SK-N-SH treated with all-trans-retinoic acid at 6 μM for 48 hours (cell line): ENCODE measurements around the gene STK39.

ENCODE experiments used
- ATAC-seq: fragments of 200-7000 bp; cut with Tn5 transposase; 3 replicates; pipeline ENCODE4 v1.9.1; 2020; ENCODE audit warnings: mild to moderate bottlenecking, moderate library complexity
- ARNTL ChIP-seq: fragments of 450-650 bp; formaldehyde crosslinking; IDR thresholded peaks from 2 replicates; pipeline ENCODE4 v1.5.0; 2020; ENCODE audit warnings: low read depth, mild to moderate bottlenecking, moderate library complexity, borderline replicate concordance
- BACH2 ChIP-seq: fragments of 250-450 bp; sonication (Bioruptor Pico); IDR thresholded peaks from 2 replicates; pipeline ENCODE4 v1.9.0; 2021; ENCODE audit warnings: mild to moderate bottlenecking, borderline replicate concordance
- CSDC2 ChIP-seq: fragments of 250-450 bp; sonication (Bioruptor Pico); IDR thresholded peaks from 2 replicates; pipeline ENCODE4 v1.5.0; 2020; ENCODE audit warnings: mild to moderate bottlenecking, moderate library complexity
- ESRRG ChIP-seq: fragments of 250-450 bp; sonication (Bioruptor Pico); IDR thresholded peaks from 2 replicates; pipeline ENCODE4 v1.6.1; 2021; ENCODE audit warnings: mild to moderate bottlenecking
- GLIS3 ChIP-seq: fragments of 250-450 bp; sonication (Bioruptor Pico); IDR thresholded peaks from 2 replicates; pipeline ENCODE4 v1.5.0; 2020; ENCODE audit warnings: mild to moderate bottlenecking, moderate library complexity
- ISL1 ChIP-seq: fragments of 250-450 bp; sonication (Bioruptor Pico); IDR thresholded peaks from 2 replicates; pipeline ENCODE4 v2.1.2; 2022; ENCODE audit warnings: mild to moderate bottlenecking, moderate library complexity
- OSR1 ChIP-seq: fragments of 250-450 bp; sonication (Bioruptor Pico); IDR thresholded peaks from 2 replicates; pipeline ENCODE4 v1.8.0; 2022; ENCODE audit warnings: moderate library complexity, mild to moderate bottlenecking, inconsistent platforms
- POU6F1 ChIP-seq: fragments of 250-450 bp; sonication (Bioruptor Pico); IDR thresholded peaks from 2 replicates; pipeline ENCODE4 v1.8.0; 2021; ENCODE audit warnings: low read depth, mild to moderate bottlenecking, moderate library complexity, borderline replicate concordance
- PPARA ChIP-seq: fragments of 250-450 bp; sonication (Bioruptor Pico); IDR thresholded peaks from 2 replicates; pipeline ENCODE4 v1.5.0; 2020; ENCODE audit warnings: mild to moderate bottlenecking, borderline replicate concordance
- RARB ChIP-seq: fragments of 250-450 bp; sonication (Bioruptor Pico); IDR thresholded peaks from 2 replicates; pipeline ENCODE4 v1.8.0; 2021; ENCODE audit warnings: mild to moderate bottlenecking, moderate library complexity
- SNAI2 ChIP-seq: fragments of 250-450 bp; sonication (Bioruptor Pico); IDR thresholded peaks from 2 replicates; pipeline ENCODE4 v1.5.0; 2020; ENCODE audit warnings: mild to moderate bottlenecking, moderate library complexity
- TCF4 ChIP-seq: fragments of 250-450 bp; sonication (Bioruptor Pico); IDR thresholded peaks from 2 replicates; pipeline ENCODE4 v1.8.0; 2021; ENCODE audit warnings: mild to moderate bottlenecking, moderate library complexity, borderline replicate concordance
- TOX ChIP-seq: fragments of 250-450 bp; sonication (Bioruptor Pico); IDR thresholded peaks from 2 replicates; pipeline ENCODE4 v1.8.0; 2021; ENCODE audit warnings: mild to moderate bottlenecking, moderate library complexity, borderline replicate concordance
- TSHZ2 ChIP-seq: fragments of 250-450 bp; sonication (Bioruptor Pico); IDR thresholded peaks from 2 replicates; pipeline ENCODE4 v1.5.0; 2020; ENCODE audit warnings: mild to moderate bottlenecking, moderate library complexity
- ZC3H10 ChIP-seq: fragments of 250-450 bp; sonication (Bioruptor Pico); IDR thresholded peaks from 2 replicates; pipeline ENCODE4 v1.5.1; 2021; ENCODE audit warnings: mild to moderate bottlenecking, moderate library complexity
- ZFP3 ChIP-seq: fragments of 250-450 bp; sonication (Bioruptor Pico); IDR thresholded peaks from 2 replicates; pipeline ENCODE4 v1.5.0; 2020; ENCODE audit warnings: mild to moderate bottlenecking, moderate library complexity
- ZFP30 ChIP-seq: fragments of 450-650 bp; formaldehyde crosslinking; IDR thresholded peaks from 2 replicates; pipeline ENCODE4 v1.5.0; 2022; ENCODE audit warnings: mild to moderate bottlenecking, moderate library complexity
- ZNF565 ChIP-seq: fragments of 450-650 bp; formaldehyde crosslinking; conservative IDR thresholded peaks from 2 replicates; pipeline ENCODE4 v1.5.0; 2020; ENCODE audit warnings: low read depth, mild to moderate bottlenecking, moderate library complexity
- ZNF70 ChIP-seq: fragments of 450-650 bp; formaldehyde crosslinking; IDR thresholded peaks from 2 replicates; pipeline ENCODE4 v1.5.0; 2020; ENCODE audit warnings: mild to moderate bottlenecking, moderate library complexity
- ZNF8 ChIP-seq: fragments of 450-650 bp; formaldehyde crosslinking; IDR thresholded peaks from 2 replicates; pipeline ENCODE4 v1.5.0; 2020; ENCODE audit warnings: mild to moderate bottlenecking, moderate library complexity
- TF ChIP-seq, protein P1 (sequence below): fragments of 250-450 bp; sonication (Bioruptor Pico); IDR thresholded peaks from 2 replicates; pipeline ENCODE4 v1.8.0; 2020; ENCODE audit warnings: mild to moderate bottlenecking, moderate library complexity, borderline replicate concordance
- TF ChIP-seq, protein P2 (sequence below): fragments of 250-450 bp; sonication (Bioruptor Pico); IDR thresholded peaks from 2 replicates; pipeline ENCODE4 v1.5.1; 2021; ENCODE audit warnings: mild to moderate bottlenecking, moderate library complexity
- TF ChIP-seq, protein P3 (sequence below): fragments of 250-450 bp; sonication (Bioruptor Pico); IDR thresholded peaks from 2 replicates; pipeline ENCODE4 v1.5.1; 2020; ENCODE audit warnings: low read depth, mild to moderate bottlenecking, moderate library complexity

STK39 gene

GRCh38 chr2:168231609-168232241, 15.7 kb downstream of the STK39 start:
- TF ChIP-seq BACH2: no peak
- no peak for TF ChIP-seq CSDC2 (CRISPR knock-in tag)
- no peak for TF ChIP-seq ZNF565
- no peak for TF ChIP-seq ISL1
- TF ChIP-seq, protein P1, sequence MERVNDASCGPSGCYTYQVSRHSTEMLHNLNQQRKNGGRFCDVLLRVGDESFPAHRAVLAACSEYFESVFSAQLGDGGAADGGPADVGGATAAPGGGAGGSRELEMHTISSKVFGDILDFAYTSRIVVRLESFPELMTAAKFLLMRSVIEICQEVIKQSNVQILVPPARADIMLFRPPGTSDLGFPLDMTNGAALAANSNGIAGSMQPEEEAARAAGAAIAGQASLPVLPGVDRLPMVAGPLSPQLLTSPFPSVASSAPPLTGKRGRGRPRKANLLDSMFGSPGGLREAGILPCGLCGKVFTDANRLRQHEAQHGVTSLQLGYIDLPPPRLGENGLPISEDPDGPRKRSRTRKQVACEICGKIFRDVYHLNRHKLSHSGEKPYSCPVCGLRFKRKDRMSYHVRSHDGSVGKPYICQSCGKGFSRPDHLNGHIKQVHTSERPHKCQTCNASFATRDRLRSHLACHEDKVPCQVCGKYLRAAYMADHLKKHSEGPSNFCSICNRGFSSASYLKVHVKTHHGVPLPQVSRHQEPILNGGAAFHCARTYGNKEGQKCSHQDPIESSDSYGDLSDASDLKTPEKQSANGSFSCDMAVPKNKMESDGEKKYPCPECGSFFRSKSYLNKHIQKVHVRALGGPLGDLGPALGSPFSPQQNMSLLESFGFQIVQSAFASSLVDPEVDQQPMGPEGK (CRISPR knock-in tag): no peak
- no peak for TF ChIP-seq GLIS3 (CRISPR knock-in tag)
- TF ChIP-seq ZNF8: no peak
- TF ChIP-seq ZC3H10: no peak
- no peak for TF ChIP-seq TOX (CRISPR knock-in tag)
- no peak for TF ChIP-seq TCF4
- TF ChIP-seq ESRRG (CRISPR knock-in tag): no peak
- no peak for TF ChIP-seq PPARA
- TF ChIP-seq, protein P2, sequence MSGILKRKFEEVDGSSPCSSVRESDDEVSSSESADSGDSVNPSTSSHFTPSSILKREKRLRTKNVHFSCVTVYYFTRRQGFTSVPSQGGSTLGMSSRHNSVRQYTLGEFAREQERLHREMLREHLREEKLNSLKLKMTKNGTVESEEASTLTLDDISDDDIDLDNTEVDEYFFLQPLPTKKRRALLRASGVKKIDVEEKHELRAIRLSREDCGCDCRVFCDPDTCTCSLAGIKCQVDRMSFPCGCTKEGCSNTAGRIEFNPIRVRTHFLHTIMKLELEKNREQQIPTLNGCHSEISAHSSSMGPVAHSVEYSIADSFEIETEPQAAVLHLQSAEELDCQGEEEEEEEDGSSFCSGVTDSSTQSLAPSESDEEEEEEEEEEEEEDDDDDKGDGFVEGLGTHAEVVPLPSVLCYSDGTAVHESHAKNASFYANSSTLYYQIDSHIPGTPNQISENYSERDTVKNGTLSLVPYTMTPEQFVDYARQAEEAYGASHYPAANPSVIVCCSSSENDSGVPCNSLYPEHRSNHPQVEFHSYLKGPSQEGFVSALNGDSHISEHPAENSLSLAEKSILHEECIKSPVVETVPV (CRISPR knock-in tag): no peak
- TF ChIP-seq ZFP30 (CRISPR knock-in tag): no peak
- TF ChIP-seq SNAI2: no peak
- TF ChIP-seq ZNF70 (CRISPR knock-in tag): no peak
- no peak for ATAC-seq

DNA sequence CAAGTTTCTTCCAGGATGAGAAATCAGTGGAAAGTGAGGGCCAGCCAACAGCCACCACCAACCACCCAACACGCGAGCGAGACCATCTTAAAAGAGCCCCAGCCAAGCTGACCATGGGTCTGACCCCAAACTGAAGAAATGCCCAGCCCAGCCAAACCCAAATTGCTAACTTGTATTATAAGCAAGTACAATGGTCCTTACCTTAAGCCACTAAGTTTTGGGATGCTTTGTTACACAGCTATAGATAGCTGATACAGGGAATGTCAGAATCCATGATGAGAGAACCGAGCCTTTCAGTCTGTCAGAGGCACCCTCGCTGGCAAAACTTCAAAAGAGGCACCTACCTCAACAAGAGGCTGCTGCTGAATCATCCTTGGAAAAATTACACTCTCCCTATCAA, 17.0 kb downstream of the STK39 start:
- no peak for ATAC-seq
- TF ChIP-seq TOX (CRISPR knock-in tag) (no peak), ESRRG (CRISPR knock-in tag) (no peak), RARB (CRISPR knock-in tag) (no peak), ZNF565 (no peak), ZC3H10 (no peak), TCF4 (no peak), ISL1 (no peak), BACH2 (no peak), ARNTL (CRISPR knock-in tag) (no peak), PPARA (no peak), POU6F1 (CRISPR knock-in tag) (no peak), OSR1 (CRISPR knock-in tag) (no peak), ZFP3 (CRISPR knock-in tag) (no peak)
- TF ChIP-seq, protein P2 (CRISPR knock-in tag): no peak
- TF ChIP-seq, protein P1 (CRISPR knock-in tag): no peak

DNA sequence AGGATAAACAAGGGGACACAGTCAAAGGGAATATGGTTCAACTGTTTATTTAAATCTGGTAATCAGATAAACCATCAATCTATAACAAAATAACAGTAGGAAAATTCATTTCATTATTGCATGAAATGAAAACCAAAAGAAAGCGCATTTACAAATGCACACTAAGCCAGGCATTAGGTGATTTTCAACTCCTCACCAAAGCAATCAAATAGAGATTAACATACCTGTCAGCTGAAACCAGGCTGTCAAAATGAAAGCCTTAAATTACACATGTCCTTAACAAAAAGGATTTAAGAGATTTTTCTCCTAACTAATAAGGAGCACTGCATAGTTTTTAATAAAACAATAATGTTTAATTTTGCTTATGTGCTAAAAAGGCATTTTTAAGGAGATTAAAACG, 23.0 kb downstream of the STK39 start:
- no peak for ATAC-seq
- no peak for TF ChIP-seq TSHZ2 (CRISPR knock-in tag)
- no peak for TF ChIP-seq ESRRG (CRISPR knock-in tag)
- TF ChIP-seq, protein P3, sequence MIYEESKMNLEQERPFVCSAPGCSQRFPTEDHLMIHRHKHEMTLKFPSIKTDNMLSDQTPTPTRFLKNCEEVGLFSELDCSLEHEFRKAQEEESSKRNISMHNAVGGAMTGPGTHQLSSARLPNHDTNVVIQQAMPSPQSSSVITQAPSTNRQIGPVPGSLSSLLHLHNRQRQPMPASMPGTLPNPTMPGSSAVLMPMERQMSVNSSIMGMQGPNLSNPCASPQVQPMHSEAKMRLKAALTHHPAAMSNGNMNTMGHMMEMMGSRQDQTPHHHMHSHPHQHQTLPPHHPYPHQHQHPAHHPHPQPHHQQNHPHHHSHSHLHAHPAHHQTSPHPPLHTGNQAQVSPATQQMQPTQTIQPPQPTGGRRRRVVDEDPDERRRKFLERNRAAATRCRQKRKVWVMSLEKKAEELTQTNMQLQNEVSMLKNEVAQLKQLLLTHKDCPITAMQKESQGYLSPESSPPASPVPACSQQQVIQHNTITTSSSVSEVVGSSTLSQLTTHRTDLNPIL (CRISPR knock-in tag): no peak
- TF ChIP-seq, protein P2 (CRISPR knock-in tag): no peak
- no peak for TF ChIP-seq ZFP30 (CRISPR knock-in tag)
- TF ChIP-seq TCF4: no peak
- TF ChIP-seq BACH2: no peak
- no peak for TF ChIP-seq ZNF70 (CRISPR knock-in tag)
